SK-N-MC (cell line): ENCODE results near the gene TAPBP.

ENCODE experiments used
- EZH2 ChIP-seq: fragments of 200-600 bp; sonication (generic); IDR thresholded peaks from one replicate; pipeline ENCODE4 v1.6.1; 2017; ENCODE audit warnings: antibody characterized with exemption
- FOXP2 ChIP-seq: optimal IDR thresholded peaks from 2 replicates; pipeline ENCODE3; 2011; ENCODE audit warnings: mild to moderate bottlenecking, moderate library complexity; ENCODE audit not compliant: insufficient read depth; ENCODE audit errors: extremely low read length, control extremely low read depth
- POLR2AphosphoS5 ChIP-seq: IDR thresholded peaks from 2 replicates; pipeline ENCODE4 v1.6.1; 2012; ENCODE audit warnings: mild to moderate bottlenecking, low read depth, low read length, borderline replicate concordance

- TF ChIP-seq EZH2 = no peak
- TF ChIP-seq POLR2AphosphoS5 = no peak; the same call in 1 of the 2 replicates
- TF ChIP-seq FOXP2 = no peak
Observed at GRCh38 chr6:33314943-33315792, 1.3 kb upstream of the TAPBP start.
